Measurements from ENCODE around the gene HRC.
"Not testable (repeated sequence)": the region's sequence is repeated elsewhere in the genome, so short reads cannot be mapped to it uniquely, and the experiment has no call there.

The HRC gene

GRCh38 chr19:49160450-49161189 lies 5.4 kb upstream of the HRC start:
- DNase-seq (ENCODE audit: low read depth) = no peak

DNA sequence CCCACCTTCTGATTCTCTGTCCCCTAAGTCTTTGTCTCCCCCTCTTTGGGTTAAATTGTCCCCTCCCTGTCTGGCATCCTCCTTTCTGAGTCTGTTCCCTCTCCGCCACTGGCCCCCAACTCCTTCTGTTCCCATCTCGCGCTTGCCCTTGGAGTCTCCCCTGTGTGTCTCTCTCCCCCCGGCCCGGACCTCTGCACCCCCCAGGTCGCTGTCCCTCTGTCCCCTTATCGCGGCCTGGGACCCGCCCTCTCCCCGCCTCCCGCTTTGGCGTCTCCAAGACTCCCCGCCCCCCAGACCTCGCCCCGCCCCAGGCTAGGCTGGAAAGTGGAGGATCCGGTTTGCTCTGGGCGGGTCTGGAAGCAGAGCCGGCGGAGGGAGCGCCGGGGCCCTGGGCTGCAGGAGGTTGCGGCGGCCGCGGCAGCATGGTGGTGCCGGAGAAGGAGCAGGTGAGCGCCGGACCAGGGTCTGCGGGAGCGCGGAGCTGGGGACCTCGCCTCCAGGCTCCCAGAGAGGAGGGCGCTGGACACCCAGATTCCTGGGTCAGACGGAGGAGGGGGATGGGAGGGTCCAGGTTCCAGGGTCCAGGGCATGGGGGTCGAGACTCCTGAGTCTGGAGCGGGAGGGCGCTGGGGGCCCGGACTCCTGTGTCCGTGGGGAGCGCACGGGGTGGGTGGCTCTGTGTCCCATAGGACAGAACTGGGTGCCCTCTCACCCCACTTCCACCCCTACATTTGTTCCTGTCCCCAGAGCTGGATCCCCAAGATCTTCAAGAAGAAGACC lies 2.4 kb upstream of the HRC start, which contains the start of gene TRPM4:
Gene TRPM4, plus strand, starts transcription at position 348 of the 780 bp plus-strand sequence. Its CDS starts 75 bp downstream, at position 423.
- no peak for DNase-seq (ENCODE audit: low read depth)

- no peak for DNase-seq (ENCODE audit: low read depth)
Measured at GRCh38 chr19:49155820-49156346, 687 bp upstream of the HRC start.

DNA sequence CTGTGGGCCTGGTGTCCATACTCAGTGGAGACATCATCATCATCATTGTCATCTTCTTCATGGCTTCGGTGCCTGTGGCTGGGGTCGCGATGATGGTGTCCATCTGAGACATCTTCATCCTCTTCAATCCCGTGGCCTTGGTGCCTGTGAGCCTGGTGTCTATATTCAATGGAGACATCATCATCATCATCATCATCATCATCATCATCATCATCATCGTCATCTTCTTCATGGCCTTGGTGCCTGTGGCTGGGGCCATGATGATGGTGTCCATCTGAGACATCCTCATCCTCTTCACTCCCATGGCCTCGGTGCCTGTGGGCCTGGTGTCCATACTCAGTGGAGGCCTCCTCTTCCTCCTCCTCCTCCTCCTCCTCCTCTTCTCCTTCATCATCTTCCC lies 917 bp downstream of the HRC start:
- DNase-seq (ENCODE audit: low read depth) = no peak

GRCh38 chr19:49153167-49153809 lies 1.9 kb downstream of the HRC start:
- DNase-seq (ENCODE audit: low read depth) = no peak

DNA sequence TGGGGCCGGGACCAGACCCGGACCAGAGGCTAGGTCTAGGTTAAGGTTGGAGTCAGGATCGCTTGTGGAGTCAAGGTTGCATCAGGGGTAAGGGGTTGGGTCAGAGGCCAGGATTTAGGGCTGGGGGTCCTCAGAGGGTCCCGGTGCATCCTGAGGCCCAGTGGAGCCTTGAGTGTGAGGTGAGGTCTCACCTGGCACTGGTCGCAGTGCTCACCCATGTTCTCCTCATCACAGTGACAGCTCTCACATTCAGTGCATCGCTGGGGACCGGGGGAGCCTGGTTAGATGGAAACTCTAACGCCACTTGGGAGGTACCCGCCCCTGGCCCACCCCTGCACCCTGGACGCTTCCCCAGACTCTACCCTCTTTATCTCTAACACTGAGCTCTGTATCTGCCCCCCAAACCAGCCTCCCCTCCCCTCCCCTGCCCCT lies 3.1 kb downstream of the HRC start:
- DNase-seq (ENCODE audit: low read depth) = no peak

DNA sequence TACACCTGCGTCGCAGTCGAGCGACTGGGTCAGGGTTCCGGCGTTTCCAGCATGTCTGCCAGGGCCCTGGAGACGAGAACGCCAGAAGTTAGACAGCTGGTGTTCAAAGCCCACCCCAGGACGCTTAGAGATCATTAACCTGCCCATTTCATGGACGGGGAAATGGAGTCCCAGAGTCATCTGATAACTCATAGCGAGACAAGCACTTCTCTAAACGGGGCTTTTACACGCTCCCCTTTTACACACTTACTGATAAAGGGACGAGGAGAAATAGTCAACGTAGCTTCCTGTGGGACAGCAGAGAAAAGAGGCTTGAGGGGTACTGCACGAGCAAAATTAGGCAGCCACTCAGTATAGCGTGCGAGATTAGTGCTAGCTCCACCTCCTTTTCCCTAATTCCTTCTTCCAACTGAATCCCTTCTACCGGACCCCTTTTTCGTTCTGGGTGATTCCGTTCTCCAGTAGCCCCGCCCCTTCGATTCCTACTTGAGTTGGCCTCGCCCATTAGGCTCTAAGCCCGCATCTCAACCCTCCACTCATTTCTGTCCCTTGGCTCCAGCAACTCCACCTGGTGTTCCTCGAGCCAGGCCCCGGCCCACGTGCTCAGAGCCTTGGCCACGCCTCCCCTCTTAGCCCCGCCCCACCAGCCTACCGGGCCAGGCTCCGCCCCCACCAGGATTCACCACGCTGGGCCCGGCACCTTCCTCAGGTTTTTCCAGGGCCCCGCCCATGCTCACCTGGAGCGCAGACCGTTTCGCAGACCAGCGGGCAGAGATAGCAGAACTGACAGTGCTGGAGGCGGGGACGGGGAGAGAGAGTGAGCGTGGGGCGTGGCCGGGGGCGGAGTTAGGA lies 3.7 kb downstream of the HRC start:
- DNase-seq (ENCODE audit: low read depth) = no peak

DNA sequence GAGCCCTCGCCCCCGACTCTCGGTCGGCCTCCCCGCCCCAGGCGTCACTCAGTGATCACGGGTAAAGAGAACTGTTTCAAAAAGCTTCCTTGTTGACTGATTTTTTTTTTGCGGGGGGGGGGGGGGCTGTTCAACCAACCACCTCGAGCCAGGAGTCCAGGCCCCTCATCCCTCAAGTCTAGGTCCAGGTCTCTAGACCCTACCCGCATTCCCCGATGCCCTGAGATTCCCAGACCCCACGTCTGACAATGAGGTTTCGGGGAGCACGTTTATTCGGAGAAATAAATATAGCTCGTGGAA lies 4.3 kb downstream of the HRC start:
- no peak for DNase-seq (ENCODE audit: low read depth)

GRCh38 chr19:49150106-49150943 lies 4.9 kb downstream of the HRC start:
- no peak for DNase-seq (ENCODE audit: low read depth)

DNA sequence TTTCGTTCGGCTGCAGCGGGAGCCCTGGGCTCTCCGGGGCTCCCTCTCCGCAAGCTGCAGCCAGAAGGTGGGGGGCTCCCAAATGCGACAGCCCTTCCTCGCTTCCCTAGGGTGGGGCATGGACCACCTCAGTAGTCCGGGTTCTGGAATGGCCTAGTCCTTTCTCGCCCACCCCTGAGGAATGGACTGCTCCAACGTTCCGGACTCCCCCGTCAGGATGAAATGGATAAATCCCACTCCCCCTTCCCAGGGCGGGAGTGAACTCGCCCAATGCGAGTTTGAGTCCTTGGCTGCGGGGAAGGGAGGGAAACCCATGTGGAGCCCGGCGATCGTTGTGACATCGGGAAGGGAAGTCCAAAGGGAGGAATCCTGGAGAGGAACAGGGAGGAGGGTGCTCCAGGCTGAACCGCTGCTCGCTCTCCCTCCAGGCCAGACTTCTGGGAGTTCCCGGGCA lies 5.5 kb downstream of the HRC start:
- no peak for DNase-seq (ENCODE audit: low read depth)

GRCh38 chr19:49148784-49149651 lies 6.2 kb downstream of the HRC start:
- DNase-seq (ENCODE audit: low read depth) = peak; percentile 67

DNA sequence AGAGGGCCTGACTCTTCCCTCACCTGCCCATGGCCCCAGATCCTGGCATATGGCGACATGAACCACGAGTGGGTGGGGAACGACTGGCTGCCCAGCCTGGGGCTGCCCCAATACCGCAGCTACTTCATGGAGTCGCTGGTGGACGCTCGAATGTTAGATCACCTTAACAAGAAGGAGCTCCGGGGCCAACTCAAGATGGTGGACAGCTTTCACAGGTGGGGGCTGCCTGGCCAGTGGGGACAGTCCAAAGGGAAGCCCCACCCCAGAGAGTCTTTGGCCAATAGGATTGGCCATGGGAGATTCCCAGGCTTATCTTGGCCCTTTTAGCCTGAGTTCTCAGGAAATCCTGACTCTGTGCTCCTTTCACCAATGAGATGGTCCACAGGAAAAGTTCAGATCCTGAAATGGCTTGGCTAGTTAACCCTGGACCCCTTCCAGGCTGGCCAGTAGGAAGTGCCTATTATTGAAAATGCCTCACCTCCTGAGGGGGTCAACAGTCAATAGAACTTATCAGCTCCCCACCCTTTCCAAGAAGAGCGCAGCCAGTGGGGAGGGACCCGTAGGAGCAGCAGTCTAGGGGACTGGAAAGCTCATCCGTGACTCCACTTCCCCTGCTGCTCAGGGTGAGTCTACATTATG lies 7.0 kb downstream of the HRC start:
- DNase-seq (ENCODE audit: low read depth) = no peak

DNA sequence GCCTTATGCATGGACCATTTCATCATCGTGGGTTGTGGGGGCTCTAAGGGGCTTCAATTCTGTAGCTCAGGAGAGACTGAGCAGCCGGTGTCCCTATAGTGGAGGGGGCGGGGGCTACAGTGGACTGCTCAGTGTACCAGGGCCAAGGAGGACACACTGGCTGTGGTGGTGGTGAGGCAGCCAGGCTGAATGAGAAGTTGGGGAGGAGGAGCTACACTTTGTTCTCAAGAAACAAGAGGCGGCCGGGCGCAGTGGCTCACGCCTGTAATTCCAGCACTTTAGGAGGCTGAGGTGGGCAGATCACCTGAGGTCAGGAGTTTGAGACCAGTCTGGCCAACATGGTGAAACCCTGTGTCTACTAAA lies 8.8 kb downstream of the HRC start:
- DNase-seq (ENCODE audit: low read depth) = not testable (repeated sequence)

GRCh38 chr19:49145573-49146407 lies 9.4 kb downstream of the HRC start:
- DNase-seq (ENCODE audit: low read depth) = peak; percentile 61

- DNase-seq (ENCODE audit: low read depth) = no peak
Measured at GRCh38 chr19:49142866-49143335, 12.3 kb downstream of the HRC start.

GRCh38 chr19:49141352-49141751 lies 13.8 kb downstream of the HRC start:
- DNase-seq (ENCODE audit: low read depth) = no peak

GRCh38 chr19:49140951-49141350 lies 14.2 kb downstream of the HRC start:
- DNase-seq (ENCODE audit: low read depth) = no peak

DNA sequence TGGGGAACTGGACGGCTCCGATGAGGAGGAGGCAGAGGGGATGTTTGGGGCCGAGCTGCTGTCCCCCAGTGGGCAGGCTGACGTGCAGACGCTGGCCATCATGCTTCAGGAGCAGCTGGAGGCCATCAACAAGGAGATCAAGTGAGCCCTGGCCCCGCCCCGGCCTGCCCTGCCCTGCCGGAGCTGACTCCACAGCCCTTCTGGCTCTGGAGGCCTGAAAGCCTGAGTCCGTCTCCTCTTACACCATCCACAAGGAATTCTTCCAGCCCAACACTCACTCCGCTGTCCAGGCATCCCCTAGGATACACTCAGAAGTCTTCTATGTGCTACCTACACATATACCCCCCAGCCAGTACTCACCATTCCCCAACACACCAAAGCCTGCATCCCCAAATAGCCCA lies 18.4 kb downstream of the HRC start:
- DNase-seq (ENCODE audit: low read depth) = no peak
